ENCODE data around the gene TRIM28. TPM values are rescaled to one million over a fixed set of nuclear protein-coding genes. Genes with fewer than 3 reads are reported as not detected.

The TRIM28 gene
- total and polyA plus RNA-seq, 9 of the 15 experiments (the other 6 are each of a cell fraction or from before 2014, with no cell fraction given), result 12.1 to 797 (median 490) TPM

GRCh38 chr19:58559275-58560006, 15.6 kb downstream of the TRIM28 start (continued):
- TF ChIP-seq HIVEP1 (CRISPR knock-in tag; IDR thresholded peaks at IDR 0.05), result no peak
- no peak for TF ChIP-seq ZNF212 (CRISPR knock-in tag; IDR thresholded peaks at IDR 0.05)
- 0 out of 2 replicates have a peak, but pooled peaks have one; percentile 11 for TF ChIP-seq ELF4 (CRISPR knock-in tag; IDR thresholded peaks at IDR 0.05)
- TF ChIP-seq ATF7 (IDR thresholded peaks at IDR 0.05), result peak; percentile 15; the same call in 1 of the 2 replicates
- TF ChIP-seq NBN (IDR thresholded peaks at IDR 0.05; ENCODE audit: low read depth), result peak; percentile 84
- TF ChIP-seq E2F6 (IDR thresholded peaks at IDR 0.05; ENCODE audit: borderline replicate concordance in 1 of 2, extremely low read depth in 1 of 2, insufficient read depth in 1 of 2, insufficient read length in 1 of 2, low read depth in 1 of 2, low read length in 1 of 2, poor library complexity in 1 of 2, severe bottlenecking in 1 of 2), result peak; percentile 99
- no peak for TF ChIP-seq TCFL5 (CRISPR knock-in tag; conservative IDR thresholded peaks at IDR 0.05)
- TF ChIP-seq ZNF699 (CRISPR knock-in tag; IDR thresholded peaks at IDR 0.05; ENCODE audit: insufficient replicate concordance), result no peak
- TF ChIP-seq PTBP1 (IDR thresholded peaks at IDR 0.05; ENCODE audit: low read depth, low read length), result 0 out of 2 replicates have a peak, but pooled peaks have one; percentile 40
- TF ChIP-seq ZNF717 (CRISPR knock-in tag; IDR thresholded peaks at IDR 0.05), result no peak
- no peak for TF ChIP-seq TCF7L2 (IDR thresholded peaks at IDR 0.05; ENCODE audit: low read depth, low read length)
- TF ChIP-seq BACH1 (tag; IDR thresholded peaks at IDR 0.05), result no peak
- TF ChIP-seq NONO (IDR thresholded peaks at IDR 0.05; ENCODE audit: low read depth in 2 of 2, low read length in 1 of 2), result no peak
- TF ChIP-seq ZNF77 (CRISPR knock-in tag; IDR thresholded peaks at IDR 0.05), result no peak
- no peak for TF ChIP-seq HEY1 (CRISPR knock-in tag; IDR thresholded peaks at IDR 0.05; ENCODE audit: borderline replicate concordance)
- peak; percentile 87 for TF ChIP-seq SP1 (CRISPR knock-in tag; IDR thresholded peaks at IDR 0.05)
- no peak for TF ChIP-seq ATF3 (IDR thresholded peaks at IDR 0.05)
- TF ChIP-seq ATF3 (CRISPR knock-in tag; conservative IDR thresholded peaks at IDR 0.05), result no peak
- peak; percentile 77; the same call in 1 of the 2 replicates for TF ChIP-seq NKRF (IDR thresholded peaks at IDR 0.05; ENCODE audit: borderline replicate concordance)
- no peak for TF ChIP-seq RNF219 (CRISPR knock-in tag; IDR thresholded peaks at IDR 0.05)
- no peak for TF ChIP-seq IRF9 (tag; IDR thresholded peaks at IDR 0.05)

Data from K562 (cell line).